ENCODE data around the gene MRO.

DNA sequence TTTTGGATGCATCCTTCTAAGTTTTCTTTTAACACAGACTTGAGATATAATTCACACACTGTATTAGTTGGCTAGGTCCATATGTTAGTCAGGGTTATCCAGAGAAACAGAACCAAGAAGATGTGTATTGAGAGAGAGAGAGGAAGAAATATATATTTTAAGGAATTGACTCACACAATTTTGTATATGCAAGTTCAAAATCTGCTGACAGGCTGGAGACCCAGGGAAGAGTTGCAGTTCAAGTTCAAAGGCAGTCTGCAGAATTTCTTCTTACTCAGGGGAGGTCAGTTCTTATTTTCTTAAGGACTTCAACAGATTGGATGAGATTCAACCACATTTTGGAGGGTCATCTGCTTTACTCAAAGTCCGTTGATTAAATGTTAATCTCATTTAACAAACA is 23.0 kb upstream of the MRO start:
- TF ChIP-seq, protein P1, sequence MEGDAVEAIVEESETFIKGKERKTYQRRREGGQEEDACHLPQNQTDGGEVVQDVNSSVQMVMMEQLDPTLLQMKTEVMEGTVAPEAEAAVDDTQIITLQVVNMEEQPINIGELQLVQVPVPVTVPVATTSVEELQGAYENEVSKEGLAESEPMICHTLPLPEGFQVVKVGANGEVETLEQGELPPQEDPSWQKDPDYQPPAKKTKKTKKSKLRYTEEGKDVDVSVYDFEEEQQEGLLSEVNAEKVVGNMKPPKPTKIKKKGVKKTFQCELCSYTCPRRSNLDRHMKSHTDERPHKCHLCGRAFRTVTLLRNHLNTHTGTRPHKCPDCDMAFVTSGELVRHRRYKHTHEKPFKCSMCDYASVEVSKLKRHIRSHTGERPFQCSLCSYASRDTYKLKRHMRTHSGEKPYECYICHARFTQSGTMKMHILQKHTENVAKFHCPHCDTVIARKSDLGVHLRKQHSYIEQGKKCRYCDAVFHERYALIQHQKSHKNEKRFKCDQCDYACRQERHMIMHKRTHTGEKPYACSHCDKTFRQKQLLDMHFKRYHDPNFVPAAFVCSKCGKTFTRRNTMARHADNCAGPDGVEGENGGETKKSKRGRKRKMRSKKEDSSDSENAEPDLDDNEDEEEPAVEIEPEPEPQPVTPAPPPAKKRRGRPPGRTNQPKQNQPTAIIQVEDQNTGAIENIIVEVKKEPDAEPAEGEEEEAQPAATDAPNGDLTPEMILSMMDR (conservative IDR thresholded peaks at IDR 0.05 in 1 of 2, IDR thresholded peaks at IDR 0.05 in 1 of 2; ENCODE audit: low read depth in 1 of 2, low read length in 2 of 2), result no peak
- no peak for TF ChIP-seq EZH2 (IDR thresholded peaks at IDR 0.05; ENCODE audit: low read length, missing control alignments)

Measured in fibroblast of lung (primary cell).